B cell (primary cell): ENCODE data around the gene IGLL5. TPM values are rescaled to one million over a fixed set of nuclear protein-coding genes. Genes with fewer than 3 reads are reported as not detected.

Experiments
- ATAC-seq: fragments of 200-7000 bp; cut with Tn5 transposase; one replicate; pipeline ENCODE4 v1.10.0; 2021; ENCODE audit warnings: low read depth, mild to moderate bottlenecking, moderate number of reproducible peaks, moderate library complexity
- CTCF ChIA-PET: fragments of 350-600 bp; sonication (Branson Sonifier 250); formaldehyde crosslinking; loops from one replicate; lab custom pipeline; 2021; ENCODE audit warnings: antibody characterized with exemption, inconsistent platforms; lab: Charles Lee
- POLR2A ChIA-PET: fragments of 350-600 bp; sonication (Branson Sonifier 250); formaldehyde crosslinking; loops from one replicate; lab custom pipeline; 2021; ENCODE audit warnings: antibody characterized with exemption; lab: Charles Lee
- DNase-seq: peaks from one replicate; pipeline ENCODE4 v3.0.0; 2013
- H2AFZ ChIP-seq: 2 replicates; pipeline ENCODE4 v1.6.1; 2012; ENCODE audit warnings: mild to moderate bottlenecking, low read depth, low read length; ENCODE audit not compliant: insufficient read depth, poor library complexity, severe bottlenecking
- H3K27ac ChIP-seq, 2 donors: 1 replicate in 1 of 2; 2 replicates in 1 of 2; pipeline ENCODE4 v1.5.1; 2012 to 2013; ENCODE audit warnings: low read length in 2 of 2, mild to moderate bottlenecking in 2 of 2, moderate library complexity in 1 of 2
- H3K27me3 ChIP-seq, 4 experiments: fragments of 200-600 bp in 1 of 4; sonication (generic) in 1 of 4; replicated peaks in 1 of 4; 1 replicate in 2 of 4; 2 replicates in 2 of 4; pipeline versions ENCODE4 v1.6.1 to v1.7.0; 2013 to 2016; ENCODE audit warnings: low read length in 3 of 4, mild to moderate bottlenecking in 2 of 4, mixed read lengths in 1 of 4, moderate library complexity in 1 of 4; ENCODE audit not compliant: insufficient read depth in 4 of 4, control insufficient read depth in 3 of 4; ENCODE audit errors: control extremely low read depth in 1 of 4
- H3K36me3 ChIP-seq, 2 experiments: replicated peaks in 1 of 2; 1 replicate in 1 of 2; 2 replicates in 1 of 2; pipeline versions ENCODE4 v1.6.1 to v1.7.1; 2013; ENCODE audit warnings: low read length in 1 of 2; ENCODE audit not compliant: insufficient read depth in 2 of 2, control insufficient read depth in 1 of 2; ENCODE audit errors: control extremely low read depth in 1 of 2, extremely low read depth in 1 of 2
- H3K4me1 ChIP-seq, 2 donors: fragments of 200-600 bp in 1 of 2; sonication (generic) in 1 of 2; 1 replicate in 1 of 2; 2 replicates in 1 of 2; pipeline versions ENCODE4 v1.5.1 to v1.6.1; 2013 to 2017; ENCODE audit warnings: low read length in 2 of 2; ENCODE audit not compliant: control insufficient read depth in 2 of 2, insufficient read depth in 2 of 2
- H3K4me2 ChIP-seq: replicated peaks from 2 replicates; pipeline ENCODE3; 2012; ENCODE audit warnings: mild to moderate bottlenecking, low read depth, low read length; ENCODE audit not compliant: poor library complexity, severe bottlenecking
- H3K4me3 ChIP-seq, 5 experiments: fragments of 200-600 bp in 1 of 5; sonication (generic) in 1 of 5; 1 replicate in 3 of 5; 2 replicates in 2 of 5; pipeline versions ENCODE4 v1.5.1 to v1.7.0; 2011 to 2016; ENCODE audit warnings: low read length in 4 of 5, mild to moderate bottlenecking in 4 of 5, low read depth in 2 of 5, control low read depth in 1 of 5, moderate library complexity in 1 of 5; ENCODE audit not compliant: insufficient read depth in 1 of 5; ENCODE audit errors: control extremely low read depth in 1 of 5, extremely low read depth in 1 of 5
- H3K79me2 ChIP-seq: fragments of 200-600 bp; sonication (generic); one replicate; pipeline ENCODE4 v1.6.0; 2016; ENCODE audit warnings: low read length; ENCODE audit not compliant: control insufficient read depth, insufficient read depth
- H3K9ac ChIP-seq: fragments of 200-600 bp; sonication (generic); 2 replicates; pipeline ENCODE4 v1.6.1; 2017; ENCODE audit warnings: mild to moderate bottlenecking, low read length, moderate library complexity
- H3K9me3 ChIP-seq, 3 donors: one replicate each; pipeline versions ENCODE4 v1.6.1 to v1.7.1; 2013; ENCODE audit warnings: low read length in 2 of 3; ENCODE audit not compliant: control insufficient read depth in 2 of 3, insufficient read depth in 1 of 3; ENCODE audit errors: control extremely low read depth in 1 of 3
- H4K20me1 ChIP-seq: 2 replicates; pipeline ENCODE4 v1.6.0; 2012; ENCODE audit warnings: mild to moderate bottlenecking, low read length; ENCODE audit not compliant: insufficient read depth, control insufficient read depth, poor library complexity, severe bottlenecking
- H3K27ac Mint-ChIP-seq: one replicate; pipeline ENCODE4 v1.8.0; 2021; ENCODE audit warnings: mixed read lengths
- H3K27me3 Mint-ChIP-seq: one replicate; pipeline ENCODE4 v1.8.0; 2021; ENCODE audit warnings: mixed read lengths
- H3K4me1 Mint-ChIP-seq: one replicate; pipeline ENCODE4 v1.8.0; 2021; ENCODE audit warnings: mixed read lengths
- H3K4me3 Mint-ChIP-seq: one replicate; pipeline ENCODE4 v1.8.0; 2021; ENCODE audit warnings: mixed read lengths
- H3K9me3 Mint-ChIP-seq: one replicate; pipeline ENCODE4 v1.8.0; 2022; ENCODE audit warnings: mixed read lengths; ENCODE audit not compliant: insufficient read depth
- EZH2 ChIP-seq: IDR thresholded peaks from 2 replicates; pipeline ENCODE4 v1.6.1; 2012; ENCODE audit warnings: borderline replicate concordance, low read depth, mild to moderate bottlenecking, moderate library complexity, low read length; ENCODE audit not compliant: insufficient read depth, poor library complexity, severe bottlenecking
- WGBS: methylation state at CpG from one replicate; pipeline ENCODE4 v1.1.5; 2013; ENCODE audit warnings: missing lambda C conversion rate; ENCODE audit not compliant: insufficient coverage; 5-methylcytosine and 5-hydroxymethylcytosine counted together
- intact Hi-C: fragments of 100-400 bp; cut with micrococcal nuclease; formaldehyde crosslinking; loops from one replicate; pipeline ENCODE4 v1.10.0; 2022
- polyA plus RNA-seq: library from polyadenylated mRNA; depleted of rRNA; stranded (reverse); fragments of >200 nt; gene quantifications from 2 replicates; pipeline ENCODE4 v1.2.3, GENCODE V29; 2012
- total RNA-seq, 2 donors: library from RNA; stranded (reverse); fragments of 120-200 nt in 1 of 2; gene quantifications; 1 replicate in 1 of 2; 2 replicates in 1 of 2; pipeline versions ENCODE4 v1.2.3 to v1.2.4, GENCODE V29; 2013 to 2022
- TF ChIP-seq, protein P1 (sequence below): fragments of 200-600 bp; IDR thresholded peaks from one replicate; pipeline ENCODE4 v1.8.0; 2022; ENCODE audit warnings: antibody characterized with exemption, mild to moderate bottlenecking

Gene IGLL5
- total and polyA plus RNA-seq, 2 donors (not counting 1 experiment from before 2014, with no cell fraction given), result 39.8 to 365 TPM

DNA sequence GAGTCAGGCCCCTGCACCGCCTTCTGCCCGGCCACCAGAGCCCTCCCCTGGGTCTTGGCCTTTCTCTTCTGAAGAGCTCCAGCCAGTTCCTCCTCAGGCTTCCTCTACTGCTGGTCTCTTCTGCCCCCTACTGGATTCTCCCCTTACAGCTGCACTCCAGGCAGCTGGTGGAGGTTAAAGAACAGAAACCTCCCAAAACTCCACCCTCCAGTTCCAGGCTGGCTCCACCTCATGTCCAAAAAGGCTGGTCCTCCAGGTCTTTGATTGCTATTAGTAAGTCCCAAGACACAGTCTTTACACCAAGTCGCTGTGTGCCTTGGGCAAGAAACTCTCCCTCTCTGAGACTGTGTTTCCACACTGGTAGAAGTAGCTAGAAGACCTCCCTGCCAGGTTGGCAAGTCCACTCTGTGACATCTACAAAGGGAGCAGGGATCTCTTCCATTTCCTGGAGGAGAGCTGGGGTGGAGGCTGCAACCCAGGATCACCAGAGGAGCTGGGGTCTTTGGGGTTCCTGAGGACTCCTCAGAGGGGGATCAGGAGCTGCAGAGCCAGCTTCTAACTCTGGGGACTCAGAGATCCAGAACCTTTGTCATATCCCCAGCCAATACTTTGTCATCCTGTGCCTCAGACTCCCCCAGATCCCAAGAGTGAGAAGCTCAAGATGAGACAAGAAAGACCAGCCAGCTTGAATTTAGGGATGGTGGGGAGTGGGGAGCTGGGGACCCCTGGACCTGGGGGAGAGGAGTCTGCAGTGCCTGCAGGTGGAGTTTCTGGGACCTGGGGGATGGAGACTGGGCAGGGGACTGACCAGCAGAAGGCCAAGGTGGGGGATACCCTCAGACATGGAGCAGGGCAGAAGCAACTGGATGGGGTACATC is 3.4 kb upstream of the IGLL5 start:
- peak; percentile 59 for ATAC-seq
- H3K27ac Mint-ChIP-seq, result peak overlapping the region; percentile 81
- H3K4me3 ChIP-seq, result peak overlapping the region in 2 of 5 experiments; percentile 11 to 44
- H3K4me1 ChIP-seq, result peaks cover 83 to 95% of the 10 kb centered on the region in 2 donors
- TF ChIP-seq EZH2, result no peak
- TF ChIP-seq, protein P1, sequence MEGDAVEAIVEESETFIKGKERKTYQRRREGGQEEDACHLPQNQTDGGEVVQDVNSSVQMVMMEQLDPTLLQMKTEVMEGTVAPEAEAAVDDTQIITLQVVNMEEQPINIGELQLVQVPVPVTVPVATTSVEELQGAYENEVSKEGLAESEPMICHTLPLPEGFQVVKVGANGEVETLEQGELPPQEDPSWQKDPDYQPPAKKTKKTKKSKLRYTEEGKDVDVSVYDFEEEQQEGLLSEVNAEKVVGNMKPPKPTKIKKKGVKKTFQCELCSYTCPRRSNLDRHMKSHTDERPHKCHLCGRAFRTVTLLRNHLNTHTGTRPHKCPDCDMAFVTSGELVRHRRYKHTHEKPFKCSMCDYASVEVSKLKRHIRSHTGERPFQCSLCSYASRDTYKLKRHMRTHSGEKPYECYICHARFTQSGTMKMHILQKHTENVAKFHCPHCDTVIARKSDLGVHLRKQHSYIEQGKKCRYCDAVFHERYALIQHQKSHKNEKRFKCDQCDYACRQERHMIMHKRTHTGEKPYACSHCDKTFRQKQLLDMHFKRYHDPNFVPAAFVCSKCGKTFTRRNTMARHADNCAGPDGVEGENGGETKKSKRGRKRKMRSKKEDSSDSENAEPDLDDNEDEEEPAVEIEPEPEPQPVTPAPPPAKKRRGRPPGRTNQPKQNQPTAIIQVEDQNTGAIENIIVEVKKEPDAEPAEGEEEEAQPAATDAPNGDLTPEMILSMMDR, result peak; percentile 77
- 8% methylated on average over 2 of the region's 3 CpGs for WGBS
- H2AFZ ChIP-seq, result no peak overlapping the region
- ChIA-PET CTCF (interaction anchor here (0.6 to 11.1 kb wide), 68 partner anchors 9 to 912 kb away, joined by 3 to 364 read pairs (median 5); no protein-coding TSS in a partner anchor), POLR2A (interaction anchor here (0.6 to 2.6 kb wide), 13 partner anchors 10 to 461 kb away, joined by 3 to 42 read pairs (median 4); no protein-coding TSS in a partner anchor)
- H3K4me3 Mint-ChIP-seq, result peak overlapping the region; percentile 74
- no peaks in the 10 kb centered on the region for H4K20me1 ChIP-seq
- H3K4me1 Mint-ChIP-seq, result peaks cover 94% of the 10 kb centered on the region
- peaks cover 0 to 82% (median 1%) of the 10 kb centered on the region in 3 donors for H3K9me3 ChIP-seq
- H3K4me2 ChIP-seq, result peak overlapping the region; percentile 70
- no peaks in the 10 kb centered on the region for H3K9me3 Mint-ChIP-seq
- no peaks in the 10 kb centered on the region for H3K36me3 ChIP-seq
- intact Hi-C loops, result loop anchor here (1.0 to 5.0 kb wide), 7 partner anchors 17 to 462 kb away; no protein-coding TSS in a partner anchor
- peaks cover 0 to 10% (median 3%) of the 10 kb centered on the region in 4 experiments for H3K27me3 ChIP-seq
- H3K27ac ChIP-seq, result peak overlapping the region; percentile 38 to 56
- H3K79me2 ChIP-seq, result peaks cover 44% of the 10 kb centered on the region
- H3K27me3 Mint-ChIP-seq, result peaks cover 10% of the 10 kb centered on the region
- DNase-seq, result peak; percentile 86
- no peak overlapping the region for H3K9ac ChIP-seq
